ENCODE data around the gene SNRPA1. TPM values are rescaled to one million over a fixed set of nuclear protein-coding genes. Genes with fewer than 3 reads are reported as not detected.

Gene SNRPA1
- polyA plus RNA-seq, 1 donor, result 61.1 TPM

DNA sequence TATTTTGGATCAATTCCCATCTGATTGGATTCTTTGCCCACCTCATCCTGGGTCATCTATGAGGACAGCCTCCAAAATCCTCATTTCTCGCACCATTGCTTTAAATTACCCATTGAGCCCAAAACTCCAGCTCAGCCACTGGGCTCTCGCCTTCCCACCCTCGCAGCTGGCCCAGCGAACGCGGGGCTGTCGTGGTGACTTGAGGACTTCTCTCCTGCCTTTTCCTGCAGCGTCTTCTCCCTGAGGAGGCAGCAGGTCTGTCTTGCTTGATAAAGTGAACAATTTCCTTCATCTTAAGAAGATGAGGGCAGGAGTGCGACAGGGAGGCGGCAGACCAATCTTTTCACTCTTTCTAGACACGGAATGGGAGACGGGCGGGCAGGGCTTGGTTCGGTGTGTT is 33.0 kb upstream of the SNRPA1 start:
- H3K4me1 ChIP-seq (ENCODE audit: control insufficient read depth, insufficient read depth, low read length), result peaks cover 19% of the 10 kb centered on the region
- H3K9me3 ChIP-seq (ENCODE audit: control insufficient read depth, low read depth, low read length), result no peaks in the 10 kb centered on the region
- no peak overlapping the region for H3K4me3 ChIP-seq (ENCODE audit: low read length)
- H3K27ac ChIP-seq (ENCODE audit: low read length), result no peak overlapping the region
- no peaks in the 10 kb centered on the region for H3K27me3 ChIP-seq (ENCODE audit: control insufficient read depth, insufficient read depth, low read length)
- H3K36me3 ChIP-seq (ENCODE audit: control insufficient read depth, insufficient read depth, low read length), result no peaks in the 10 kb centered on the region
- no peak for DNase-seq
- WGBS (ENCODE audit: insufficient coverage, low lambda C conversion rate), result 100% methylated on average over 1 of the region's 14 CpGs

- no peaks in the 10 kb centered on the region for H3K36me3 ChIP-seq (ENCODE audit: control insufficient read depth, insufficient read depth, low read length)
- DNase-seq, result no peak
- no CpG with 5 or more reads among the region's 17 CpGs for WGBS (ENCODE audit: insufficient coverage, low lambda C conversion rate)
Measured at GRCh38 chr15:101327147-101327740, 32.2 kb upstream of the SNRPA1 start.

DNA sequence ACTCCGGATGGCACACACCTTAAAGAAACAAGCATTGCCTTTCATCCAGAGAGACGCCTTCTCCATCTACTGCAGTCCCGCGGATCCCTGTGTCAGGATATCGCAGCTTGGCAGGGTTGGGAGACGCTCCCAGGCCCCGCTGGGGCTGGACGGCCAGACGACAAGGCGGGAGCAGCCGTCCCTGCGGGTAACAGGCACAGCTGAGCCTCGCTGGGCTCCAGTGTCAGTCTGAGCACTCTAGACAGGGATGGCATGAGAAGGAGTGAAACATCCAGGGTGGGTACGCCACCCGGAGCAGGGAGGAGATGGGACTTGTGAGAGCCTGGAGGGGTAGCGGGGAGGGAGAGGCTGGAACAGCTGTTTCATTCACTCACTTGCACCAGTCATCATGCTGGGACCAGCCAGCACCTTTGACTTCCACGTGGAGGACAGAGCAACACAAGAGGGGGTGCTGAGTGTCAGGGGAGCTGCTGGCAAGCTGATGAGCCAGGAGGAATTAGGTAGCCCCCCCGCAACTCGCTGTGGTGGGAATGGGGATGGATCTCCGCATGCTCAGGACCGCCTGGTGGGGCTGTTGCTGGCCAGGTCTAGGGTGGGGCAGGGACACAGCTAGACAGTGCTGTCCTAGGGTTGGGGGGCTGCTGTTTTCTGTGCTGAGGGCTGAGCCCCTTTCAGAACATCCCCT is 31.6 kb upstream of the SNRPA1 start:
- Histone ChIP-seq H3K4me1 (ENCODE audit: control insufficient read depth, insufficient read depth, low read length) (peaks cover 19% of the 10 kb centered on the region), H3K36me3 (ENCODE audit: control insufficient read depth, insufficient read depth, low read length) (no peaks in the 10 kb centered on the region), H3K27ac (ENCODE audit: low read length) (no peak overlapping the region), H3K4me3 (ENCODE audit: low read length) (no peak overlapping the region), H3K27me3 (ENCODE audit: control insufficient read depth, insufficient read depth, low read length) (no peaks in the 10 kb centered on the region), H3K9me3 (ENCODE audit: control insufficient read depth, low read depth, low read length) (no peaks in the 10 kb centered on the region)
- no CpG with 5 or more reads among the region's 21 CpGs for whole genome bisulfite sequencing (ENCODE audit: insufficient coverage, low lambda C conversion rate)
- no peak for DNase-seq

More at GRCh38 chr15:101327147-101327740, 32.2 kb upstream of the SNRPA1 start:
- H3K27me3 ChIP-seq (ENCODE audit: control insufficient read depth, insufficient read depth, low read length), result no peaks in the 10 kb centered on the region
- peaks cover 19% of the 10 kb centered on the region for H3K4me1 ChIP-seq (ENCODE audit: control insufficient read depth, insufficient read depth, low read length)
- no peak overlapping the region for H3K4me3 ChIP-seq (ENCODE audit: low read length)
- H3K27ac ChIP-seq (ENCODE audit: low read length), result no peak overlapping the region
- no peaks in the 10 kb centered on the region for H3K9me3 ChIP-seq (ENCODE audit: control insufficient read depth, low read depth, low read length)

DNA sequence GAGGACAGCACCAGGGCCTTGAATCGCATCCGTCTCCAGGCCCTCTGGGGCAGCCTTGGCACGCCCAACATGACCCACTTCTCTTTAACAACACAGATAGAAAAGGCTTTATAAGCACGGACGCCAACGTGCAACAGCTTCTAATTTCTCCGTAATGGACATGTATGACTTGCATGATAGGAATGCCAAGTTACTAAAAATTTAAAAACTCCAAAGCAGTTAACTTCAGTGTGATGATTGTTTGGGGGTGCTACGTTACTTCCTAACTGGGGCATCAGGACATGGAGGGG is 30.9 kb upstream of the SNRPA1 start:
- no peaks in the 10 kb centered on the region for H3K36me3 ChIP-seq (ENCODE audit: control insufficient read depth, insufficient read depth, low read length)
- H3K9me3 ChIP-seq (ENCODE audit: control insufficient read depth, low read depth, low read length), result no peaks in the 10 kb centered on the region
- H3K4me1 ChIP-seq (ENCODE audit: control insufficient read depth, insufficient read depth, low read length), result peaks cover 19% of the 10 kb centered on the region
- H3K4me3 ChIP-seq (ENCODE audit: low read length), result no peak overlapping the region
- WGBS (ENCODE audit: insufficient coverage, low lambda C conversion rate), result no CpG with 5 or more reads among the region's 8 CpGs
- H3K27me3 ChIP-seq (ENCODE audit: control insufficient read depth, insufficient read depth, low read length), result no peaks in the 10 kb centered on the region
- H3K27ac ChIP-seq (ENCODE audit: low read length), result no peak overlapping the region
- DNase-seq, result no peak

DNA sequence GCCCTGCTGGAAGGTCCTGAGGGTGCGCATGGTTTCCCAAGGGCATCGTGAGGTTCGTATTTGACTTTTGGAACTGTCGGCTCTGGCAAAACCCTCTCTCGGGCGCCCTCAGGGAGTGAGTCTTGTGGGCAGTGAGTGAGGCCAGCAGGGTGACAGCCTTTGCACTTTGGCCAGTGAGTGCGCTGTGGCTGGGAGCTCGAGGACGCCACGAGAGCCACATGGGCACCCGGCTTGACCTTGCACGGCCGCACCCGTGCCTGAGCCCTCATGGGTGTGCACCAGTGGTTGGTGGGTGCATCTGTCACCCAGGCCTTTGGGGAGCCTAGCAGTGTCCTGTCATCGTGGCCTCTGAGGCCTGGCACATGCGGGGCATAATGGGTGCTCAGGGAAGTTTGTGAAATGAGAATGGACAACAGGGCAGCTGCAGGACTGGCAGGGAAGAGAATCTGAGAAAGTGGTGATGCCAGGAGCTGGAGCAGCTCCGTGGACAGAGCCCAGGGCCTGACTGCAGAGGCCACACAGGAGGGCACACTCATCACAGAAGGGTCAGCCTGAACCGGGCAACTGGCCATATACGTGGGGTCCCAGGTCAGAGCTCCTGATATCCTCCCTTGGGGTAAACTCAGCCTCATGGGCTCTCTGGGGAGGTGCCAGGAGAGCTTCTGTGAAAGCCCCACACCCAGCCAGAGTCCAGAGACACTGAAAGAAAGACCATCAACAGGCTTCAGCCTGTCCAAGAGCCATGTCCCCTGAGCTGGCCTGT is 30.4 kb upstream of the SNRPA1 start:
- Histone ChIP-seq H3K36me3 (ENCODE audit: control insufficient read depth, insufficient read depth, low read length) (no peaks in the 10 kb centered on the region), H3K4me1 (ENCODE audit: control insufficient read depth, insufficient read depth, low read length) (peaks cover 19% of the 10 kb centered on the region), H3K4me3 (ENCODE audit: low read length) (no peak overlapping the region), H3K27me3 (ENCODE audit: control insufficient read depth, insufficient read depth, low read length) (no peaks in the 10 kb centered on the region), H3K9me3 (ENCODE audit: control insufficient read depth, low read depth, low read length) (no peaks in the 10 kb centered on the region), H3K27ac (ENCODE audit: low read length) (peak overlapping the region; percentile 32)
- peak in 1 of 2 donors; percentile 31 for DNase-seq
- no CpG with 5 or more reads among the region's 19 CpGs for WGBS (ENCODE audit: insufficient coverage, low lambda C conversion rate)

GRCh38 chr15:101324524-101325177 is 29.6 kb upstream of the SNRPA1 start:
- Histone ChIP-seq H3K9me3 (ENCODE audit: control insufficient read depth, low read depth, low read length) (no peaks in the 10 kb centered on the region), H3K27ac (ENCODE audit: low read length) (peak overlapping the region; percentile 32), H3K4me1 (ENCODE audit: control insufficient read depth, insufficient read depth, low read length) (peaks cover 19% of the 10 kb centered on the region), H3K4me3 (ENCODE audit: low read length) (no peak overlapping the region), H3K36me3 (ENCODE audit: control insufficient read depth, insufficient read depth, low read length) (no peaks in the 10 kb centered on the region), H3K27me3 (ENCODE audit: control insufficient read depth, insufficient read depth, low read length) (no peaks in the 10 kb centered on the region)
- no CpG with 5 or more reads among the region's 13 CpGs for WGBS (ENCODE audit: insufficient coverage, low lambda C conversion rate)
- peak; percentile 74 to 87 for DNase-seq

DNA sequence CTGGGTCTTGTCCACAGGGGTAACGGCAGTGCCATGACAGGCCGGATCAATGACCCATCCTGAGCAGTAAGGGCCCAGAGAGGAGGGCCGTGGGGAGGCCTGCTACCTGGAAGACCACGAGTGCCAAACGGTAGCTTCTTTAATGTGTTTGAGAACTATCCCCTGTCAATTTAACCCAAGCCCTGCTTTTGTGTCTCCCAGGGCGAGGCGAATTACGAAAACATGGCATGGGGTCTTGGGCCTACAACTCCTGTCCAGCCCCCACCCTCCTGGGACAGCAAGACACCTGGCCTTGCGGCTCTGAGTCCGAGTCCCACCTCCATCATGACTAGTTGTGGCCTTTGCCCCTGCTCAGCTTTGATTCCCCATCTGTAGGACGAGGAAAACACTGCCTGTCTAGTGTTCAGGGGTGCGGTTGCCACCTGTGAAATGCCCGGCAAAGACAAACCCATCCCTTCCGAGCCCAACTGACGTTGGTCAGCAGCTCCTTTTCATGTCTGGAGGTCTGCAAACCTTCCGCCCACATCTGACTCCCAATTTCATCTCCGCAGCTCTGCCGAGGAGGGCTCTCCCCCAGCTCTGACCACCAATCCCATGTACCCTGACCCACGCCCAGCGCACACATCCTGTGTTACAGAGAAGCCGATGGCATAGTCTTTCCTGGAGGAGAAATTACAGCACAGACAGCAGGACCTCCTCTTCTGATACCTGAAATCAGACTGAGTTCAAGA is 28.9 kb upstream of the SNRPA1 start:
- Histone ChIP-seq H3K27me3 (ENCODE audit: control insufficient read depth, insufficient read depth, low read length) (no peaks in the 10 kb centered on the region), H3K9me3 (ENCODE audit: control insufficient read depth, low read depth, low read length) (no peaks in the 10 kb centered on the region), H3K4me3 (ENCODE audit: low read length) (no peak overlapping the region), H3K4me1 (ENCODE audit: control insufficient read depth, insufficient read depth, low read length) (peaks cover 19% of the 10 kb centered on the region), H3K27ac (ENCODE audit: low read length) (no peak overlapping the region), H3K36me3 (ENCODE audit: control insufficient read depth, insufficient read depth, low read length) (no peaks in the 10 kb centered on the region)
- no CpG with 5 or more reads among the region's 21 CpGs for WGBS (ENCODE audit: insufficient coverage, low lambda C conversion rate)
- peak in 1 of 2 donors; percentile 14 for DNase-seq

DNA sequence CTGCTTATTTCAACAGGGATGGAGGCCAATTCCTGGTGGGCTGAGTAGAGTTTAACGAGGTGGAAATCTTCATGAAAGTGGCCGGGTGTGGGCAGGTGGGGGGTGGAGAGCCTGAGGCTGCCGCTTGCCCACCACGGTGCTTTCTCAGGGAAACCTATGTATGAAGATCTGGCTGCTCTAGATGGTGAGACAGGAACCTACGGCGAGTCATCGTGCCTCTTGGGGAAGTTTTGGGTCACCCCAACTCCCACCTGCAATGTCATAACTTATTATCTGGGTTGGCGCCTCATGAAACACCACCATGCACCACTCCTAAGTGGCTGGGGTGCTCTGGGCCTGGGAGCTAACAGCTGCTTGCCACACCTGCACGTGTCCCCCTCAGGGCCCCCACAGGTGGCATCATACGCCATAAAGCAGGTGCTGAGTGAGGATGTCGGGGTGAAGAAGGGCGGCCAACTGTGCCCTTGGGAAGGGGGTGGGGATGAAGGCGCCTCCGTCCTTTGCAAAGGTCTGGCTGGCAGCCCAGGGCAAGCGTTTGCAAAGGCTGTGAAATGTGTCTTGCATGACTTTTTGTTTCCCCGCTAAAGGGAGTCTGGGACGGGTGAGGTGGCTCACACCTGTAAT is 27.9 kb upstream of the SNRPA1 start:
- Histone ChIP-seq H3K36me3 (ENCODE audit: control insufficient read depth, insufficient read depth, low read length) (no peaks in the 10 kb centered on the region), H3K27me3 (ENCODE audit: control insufficient read depth, insufficient read depth, low read length) (no peaks in the 10 kb centered on the region), H3K4me1 (ENCODE audit: control insufficient read depth, insufficient read depth, low read length) (peaks cover 19% of the 10 kb centered on the region), H3K9me3 (ENCODE audit: control insufficient read depth, low read depth, low read length) (no peaks in the 10 kb centered on the region), H3K4me3 (ENCODE audit: low read length) (no peak overlapping the region), H3K27ac (ENCODE audit: low read length) (no peak overlapping the region)
- WGBS (ENCODE audit: insufficient coverage, low lambda C conversion rate), result no CpG with 5 or more reads among the region's 17 CpGs
- DNase-seq, result no peak

- DNase-seq, result no peak
Measured at GRCh38 chr15:101322016-101322695, 27.1 kb upstream of the SNRPA1 start.

More at GRCh38 chr15:101322016-101322695, 27.1 kb upstream of the SNRPA1 start:
- H3K4me3 ChIP-seq (ENCODE audit: low read length), result no peak overlapping the region
- H3K9me3 ChIP-seq (ENCODE audit: control insufficient read depth, low read depth, low read length), result no peaks in the 10 kb centered on the region
- no peaks in the 10 kb centered on the region for H3K27me3 ChIP-seq (ENCODE audit: control insufficient read depth, insufficient read depth, low read length)
- 74% methylated on average over 3 of the region's 21 CpGs for WGBS (ENCODE audit: insufficient coverage, low lambda C conversion rate)
- H3K27ac ChIP-seq (ENCODE audit: low read length), result no peak overlapping the region
- H3K4me1 ChIP-seq (ENCODE audit: control insufficient read depth, insufficient read depth, low read length), result peaks cover 19% of the 10 kb centered on the region
- no peaks in the 10 kb centered on the region for H3K36me3 ChIP-seq (ENCODE audit: control insufficient read depth, insufficient read depth, low read length)

Measured in large intestine (tissue), 3 donors.